Spleen (tissue), 11 donors: ENCODE data around the gene MAP3K8. TPM values are rescaled to one million over a fixed set of nuclear protein-coding genes. Genes with fewer than 3 reads are reported as not detected.

Source experiments
- DNase-seq: peaks from one replicate; pipeline ENCODE4 v3.0.0-alpha.2; 2020
- H3K27ac ChIP-seq, 8 donors: fragments of 200-600 bp; sonication (generic) in 7 of 8; 1 replicate in 4 of 8; 2 replicates in 4 of 8; pipeline versions ENCODE4 v1.5.0 to v1.8.0; 2016 to 2021; ENCODE audit warnings: inconsistent platforms in 4 of 8, mild to moderate bottlenecking in 4 of 8, moderate library complexity in 1 of 8
- H3K27me3 ChIP-seq, 7 donors: fragments of 200-600 bp; sonication (generic) in 6 of 7; replicated peaks in 1 of 7; 1 replicate in 4 of 7; 2 replicates in 3 of 7; pipeline versions ENCODE4 v1.5.0 to v1.8.0; 2016 to 2021; ENCODE audit warnings: inconsistent platforms in 3 of 7, mild to moderate bottlenecking in 1 of 7
- H3K36me3 ChIP-seq, 6 donors: fragments of 200-600 bp; sonication (generic) in 5 of 6; 1 replicate in 4 of 6; 2 replicates in 2 of 6; pipeline versions ENCODE4 v1.5.0 to v1.8.0; 2016 to 2021; ENCODE audit warnings: inconsistent platforms in 2 of 6
- H3K4me1 ChIP-seq, 6 donors: fragments of 200-600 bp; sonication (generic) in 5 of 6; 1 replicate in 3 of 6; 2 replicates in 3 of 6; pipeline versions ENCODE4 v1.5.0 to v1.8.0; 2016 to 2021; ENCODE audit warnings: inconsistent platforms in 3 of 6
- H3K4me3 ChIP-seq, 8 donors: fragments of 200-600 bp; sonication (generic) in 7 of 8; 1 replicate in 4 of 8; 2 replicates in 4 of 8; pipeline versions ENCODE4 v1.5.0 to v1.8.0; 2016 to 2021; ENCODE audit warnings: inconsistent platforms in 4 of 8, mild to moderate bottlenecking in 4 of 8, moderate library complexity in 2 of 8
- H3K9me3 ChIP-seq, 8 donors: fragments of 200-600 bp; sonication (generic) in 7 of 8; 1 replicate in 4 of 8; 2 replicates in 4 of 8; pipeline versions ENCODE4 v1.5.0 to v1.8.0; 2016 to 2021; ENCODE audit warnings: inconsistent platforms in 4 of 8
- CTCF ChIP-seq, 11 experiments: fragments of 200-600 bp in 7 of 11; fragments of 450-650 bp in 4 of 11; sonication (generic) in 4 of 11; IDR thresholded peaks in 8 of 11; conservative IDR thresholded peaks in 3 of 11; 1 replicate in 7 of 11; 2 replicates in 4 of 11; pipeline versions ENCODE4 v1.4.0 to v1.8.0; 2016 to 2021; ENCODE audit warnings: antibody characterized with exemption in 11 of 11, inconsistent platforms in 4 of 11, mild to moderate bottlenecking in 1 of 11
- POLR2A ChIP-seq, 3 donors: fragments of 450-650 bp; IDR thresholded peaks; one replicate each; pipeline ENCODE4 v1.5.1; 2017; ENCODE audit warnings: antibody characterized with exemption in 3 of 3, mild to moderate bottlenecking in 1 of 3
- POLR2AphosphoS5 ChIP-seq, 3 donors: sonication (generic); formaldehyde crosslinking; IDR thresholded peaks; one replicate each; pipeline ENCODE4 v1.5.1; 2017; ENCODE audit warnings: antibody characterized with exemption in 3 of 3
- WGBS, 5 donors: extraction: QIAGEN DNeasy Blood & Tissue Kit in 3 of 5; methylation state at CpG; one replicate each; pipeline versions ENCODE4 v1.1.5 to v1.1.7; 2013 to 2018; 5-methylcytosine and 5-hydroxymethylcytosine counted together
- intact Hi-C: fragments of 100-400 bp; cut with DNase I; formaldehyde crosslinking; loops from one replicate; pipeline ENCODE4 v1.15.0; 2023; ENCODE audit warnings: low total_unique reads
- polyA plus RNA-seq, 3 donors: library from polyadenylated mRNA; stranded (reverse); fragments of 200-250 nt; gene quantifications; one replicate each; pipeline ENCODE4 v1.2.1, GENCODE V29; 2013
- total RNA-seq, 7 donors: library from RNA; depleted of rRNA in 3 of 7; stranded (reverse); fragments of >200 nt in 3 of 7; fragmentation: NEBNext Ultra II Directional in 4 of 7; extraction: Animal tissue kit (Norgen Biotek cat#: 25700) in 4 of 7; gene quantifications; one replicate each; pipeline versions ENCODE4 v1.1.0 to v1.2.1, GENCODE V29; 2016 to 2021
- donor health status: healthy with polysubstance abuse.
- donor health status: DM: no; HTN: no; CAD: no; lungs with moderate emphysema.
- donor health status: DM: no; HTN: no; CAD: no.
- donor health status: Bipolar disorder and iron deficiency.
- donor health status: healthy.
- donor health status: DM: no; HTN: no; CAD: no.
- donor health status: DM: yes; HTN: yes; CAD: no.

The MAP3K8 gene
- total and polyA plus RNA-seq, 10 donors, result 24.8 to 84.3 (median 60.2) TPM

DNA sequence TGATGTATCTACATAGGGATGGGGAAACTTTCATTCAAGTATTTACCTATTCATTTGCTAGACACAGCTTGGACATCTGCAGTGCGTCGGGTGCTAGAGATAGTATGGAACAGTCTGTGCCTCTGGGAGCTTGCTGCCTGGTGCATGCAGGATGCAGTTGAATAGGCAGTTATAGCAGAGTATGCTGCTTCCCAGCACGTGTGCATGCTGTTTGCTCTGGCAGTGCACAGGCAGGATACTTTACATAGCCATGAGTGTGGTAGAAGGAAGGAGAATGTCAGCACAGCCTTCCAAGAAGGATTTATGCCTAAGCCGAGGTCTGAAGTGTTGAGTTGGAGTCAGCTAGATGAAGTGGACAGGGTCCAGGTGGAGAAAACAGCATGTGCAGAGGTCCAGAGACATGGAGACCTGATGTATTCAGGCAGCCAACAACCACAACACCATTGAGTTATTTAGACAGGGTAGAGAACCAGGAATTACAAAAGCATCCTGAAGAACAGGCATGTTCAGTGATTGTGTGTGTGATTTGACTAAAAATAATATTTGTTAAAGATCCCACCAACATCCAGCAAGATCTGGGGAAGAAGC is 8.1 kb downstream of the MAP3K8 start:
- Histone ChIP-seq H3K27ac (peak overlapping the region in 2 of 8 donors; percentile 32 to 61), H3K4me3 (peak overlapping the region in 1 of 8 donors; percentile 26), H3K27me3 (no peaks in the 10 kb centered on the region), H3K4me1 (peaks cover 40 to 100% (median 87%) of the 10 kb centered on the region in 6 donors), H3K9me3 (no peaks in the 10 kb centered on the region), H3K36me3 (peaks cover 0 to 97% (median 49%) of the 10 kb centered on the region in 6 donors)
- intact Hi-C loops, result no loop called here
- DNase-seq, result no peak
- 78 to 86% (median 79%) methylated on average over 4 of the region's 4 CpGs for WGBS, 5 donors
- TF ChIP-seq POLR2AphosphoS5 (IDR thresholded peaks at IDR 0.05) (peak in 1 of 3 donors; percentile 65), CTCF (IDR thresholded peaks at IDR 0.05 in 8 of 11, conservative IDR thresholded peaks at IDR 0.05 in 3 of 11) (no peak)

DNA sequence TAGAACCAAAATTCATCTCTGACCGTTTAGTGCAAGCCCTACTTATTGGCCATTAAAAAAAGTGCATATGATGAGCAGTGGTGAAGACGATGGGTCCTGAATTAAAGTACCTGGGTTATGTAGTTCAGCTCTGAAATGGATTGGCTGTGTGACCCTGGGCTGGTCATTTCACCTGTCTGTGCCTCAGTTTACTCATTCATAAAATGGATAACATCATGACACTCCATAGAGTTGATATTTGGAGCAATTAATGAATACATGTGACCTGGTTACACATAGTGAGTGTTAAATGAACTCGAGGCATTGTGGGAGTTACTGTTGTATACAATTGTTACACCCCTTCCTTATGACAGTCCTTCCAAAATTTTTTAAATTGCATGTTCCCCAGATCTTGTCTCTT is 9.1 kb downstream of the MAP3K8 start:
- Histone ChIP-seq H3K4me3 (no peak overlapping the region), H3K27me3 (no peaks in the 10 kb centered on the region), H3K36me3 (peaks cover 0 to 97% (median 58%) of the 10 kb centered on the region in 6 donors), H3K4me1 (peaks cover 31 to 100% (median 84%) of the 10 kb centered on the region in 6 donors), H3K9me3 (no peaks in the 10 kb centered on the region), H3K27ac (peak overlapping the region in 1 of 8 donors; percentile 61)
- WGBS, 5 donors, result 73 to 91% (median 87%) methylated on average over 3 of the region's 3 CpGs
- TF ChIP-seq POLR2AphosphoS5 (IDR thresholded peaks at IDR 0.05), result no peak
- TF ChIP-seq CTCF (IDR thresholded peaks at IDR 0.05 in 8 of 11, conservative IDR thresholded peaks at IDR 0.05 in 3 of 11), result no peak
- TF ChIP-seq POLR2A (IDR thresholded peaks at IDR 0.05), result no peak
- intact Hi-C loops, result no loop called here
- DNase-seq, result no peak

DNA sequence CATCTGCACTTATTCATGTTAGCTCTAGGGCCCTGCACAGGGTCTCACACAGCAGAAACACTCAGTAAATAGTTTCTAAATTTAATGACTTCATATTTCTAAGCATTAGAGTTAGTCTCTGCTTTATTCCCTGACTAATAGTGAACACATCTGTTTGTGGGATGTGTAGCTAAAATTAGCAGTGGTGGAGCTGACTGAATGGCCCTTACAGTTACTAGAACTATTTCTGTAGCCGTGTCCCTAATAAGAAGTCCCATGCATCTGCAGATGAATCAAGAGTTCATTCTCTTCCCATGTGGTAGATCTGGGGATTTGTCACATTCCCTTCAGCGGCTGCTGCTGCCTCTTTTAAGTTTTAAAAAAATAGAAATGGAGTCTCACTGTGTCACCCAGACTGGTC is 11.7 kb downstream of the MAP3K8 start:
- WGBS, 5 donors, result 24 to 77% (median 52%) methylated on average over 2 of the region's 2 CpGs
- Histone ChIP-seq H3K4me1 (peaks cover 15 to 83% (median 58%) of the 10 kb centered on the region in 6 donors), H3K27me3 (no peaks in the 10 kb centered on the region), H3K27ac (peak overlapping the region in 4 of 8 donors; percentile 13 to 53 (median 26)), H3K36me3 (peaks cover 0 to 97% (median 67%) of the 10 kb centered on the region in 6 donors), H3K4me3 (no peak overlapping the region), H3K9me3 (no peaks in the 10 kb centered on the region)
- no peak for DNase-seq
- intact Hi-C loops, result no loop called here
- TF ChIP-seq POLR2AphosphoS5 (IDR thresholded peaks at IDR 0.05) (no peak), CTCF (IDR thresholded peaks at IDR 0.05 in 8 of 11, conservative IDR thresholded peaks at IDR 0.05 in 3 of 11) (no peak), POLR2A (IDR thresholded peaks at IDR 0.05) (no peak)

DNA sequence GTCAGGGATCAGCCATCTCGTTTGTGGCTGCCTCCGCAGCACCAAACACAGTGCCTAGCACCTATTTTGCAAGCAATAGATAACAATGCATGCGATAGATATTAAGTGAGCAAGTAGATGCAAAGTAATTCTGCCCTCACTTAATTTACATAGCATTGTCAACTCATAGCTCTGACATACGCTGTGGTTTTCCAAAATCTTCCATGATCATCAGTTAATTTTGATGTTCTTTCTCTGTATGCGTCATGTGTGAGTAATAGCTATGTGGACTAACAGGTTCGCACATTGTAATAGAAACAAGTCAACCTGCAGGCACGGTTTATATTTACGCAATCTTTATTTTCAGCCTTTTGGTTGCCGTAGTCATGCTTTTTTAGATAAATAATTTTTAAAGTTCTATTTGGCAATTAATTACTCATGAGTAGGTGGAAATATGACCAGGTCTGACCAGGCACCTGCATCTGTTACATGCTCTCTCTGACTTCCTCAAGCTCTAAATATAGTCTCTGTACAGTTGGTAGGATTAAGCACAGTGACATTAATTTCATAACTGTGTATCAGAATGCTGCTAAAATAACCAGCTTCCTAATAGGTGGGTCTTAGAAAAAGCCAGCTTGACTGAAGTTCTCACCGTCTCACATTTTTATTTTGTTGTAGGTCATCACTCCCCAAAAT is 13.3 kb downstream of the MAP3K8 start:
- DNase-seq, result no peak
- no peaks in the 10 kb centered on the region for H3K27me3 ChIP-seq
- H3K9me3 ChIP-seq, result no peaks in the 10 kb centered on the region
- no peak overlapping the region for H3K4me3 ChIP-seq
- 70 to 78% (median 75%) methylated on average over 10 of the region's 10 CpGs for WGBS, 5 donors
- peaks cover 8 to 68% (median 42%) of the 10 kb centered on the region in 6 donors for H3K4me1 ChIP-seq
- TF ChIP-seq CTCF (IDR thresholded peaks at IDR 0.05 in 8 of 11, conservative IDR thresholded peaks at IDR 0.05 in 3 of 11), result no peak
- peak in 1 of 3 donors; percentile 20 for TF ChIP-seq POLR2AphosphoS5 (IDR thresholded peaks at IDR 0.05)
- intact Hi-C loops, result no loop called here
- peak overlapping the region in 3 of 8 donors; percentile 4 to 45 (median 22) for H3K27ac ChIP-seq
- H3K36me3 ChIP-seq, result peaks cover 0 to 97% (median 67%) of the 10 kb centered on the region in 6 donors
